Measurements from ENCODE around the gene PKMYT1.

The PKMYT1 gene

GRCh38 chr16:2973605-2974318 is 6.5 kb downstream of the PKMYT1 start:
- DNase-seq (ENCODE audit: low spot score), result no peak

GRCh38 chr16:2973093-2973492 is 7.2 kb downstream of the PKMYT1 start:
- no peak for DNase-seq (ENCODE audit: low spot score)

- DNase-seq (ENCODE audit: low spot score), result no peak
Measured at GRCh38 chr16:2971985-2972784, 8.1 kb downstream of the PKMYT1 start.

GRCh38 chr16:2971134-2971984 is 8.9 kb downstream of the PKMYT1 start:
- no peak for DNase-seq (ENCODE audit: low spot score)

- DNase-seq (ENCODE audit: low spot score), result no peak
Measured at GRCh38 chr16:2970563-2970962, 9.7 kb downstream of the PKMYT1 start.

GRCh38 chr16:2969545-2970521 is 10.4 kb downstream of the PKMYT1 start:
- DNase-seq (ENCODE audit: low spot score), result peak; percentile 43

- DNase-seq (ENCODE audit: low spot score), result peak; percentile 68
Measured at GRCh38 chr16:2968738-2969544, 11.3 kb downstream of the PKMYT1 start, which contains the start of gene PAQR4. PAQR4 (plus strand) TSS chr16:2969348; CDS start chr16:2969675, 327 bp downstream.

GRCh38 chr16:2968368-2968737 is 11.9 kb downstream of the PKMYT1 start:
- DNase-seq (ENCODE audit: low spot score), result no peak

GRCh38 chr16:2967721-2968161 is 12.5 kb downstream of the PKMYT1 start:
- no peak for DNase-seq (ENCODE audit: low spot score)

GRCh38 chr16:2967211-2967631 is 13.0 kb downstream of the PKMYT1 start:
- no peak for DNase-seq (ENCODE audit: low spot score)

GRCh38 chr16:2966808-2967191 is 13.4 kb downstream of the PKMYT1 start:
- DNase-seq (ENCODE audit: low spot score), result no peak

GRCh38 chr16:2966043-2966807 is 14.0 kb downstream of the PKMYT1 start:
- DNase-seq (ENCODE audit: low spot score), result no peak

- peak; percentile 50 for DNase-seq (ENCODE audit: low spot score)
Measured at GRCh38 chr16:2964475-2965336, 15.5 kb downstream of the PKMYT1 start.

GRCh38 chr16:2963723-2964474 is 16.3 kb downstream of the PKMYT1 start, which contains the start of gene KREMEN2:
KREMEN2 (plus strand) TSS chr16:2964275; CDS start chr16:2964521, 246 bp downstream.
- no peak for DNase-seq (ENCODE audit: low spot score)

- DNase-seq (ENCODE audit: low spot score), result no peak
Measured at GRCh38 chr16:2963074-2963722, 17.0 kb downstream of the PKMYT1 start.

GRCh38 chr16:2962334-2963073 is 17.7 kb downstream of the PKMYT1 start:
- DNase-seq (ENCODE audit: low spot score), result no peak

Measured in CD4-positive, alpha-beta T cell treated with Interleukin-6 at 100 ng/mL for 8 hours (primary cell).